Endothelial cell of umbilical vein (primary cell): Measurements from ENCODE around the gene GSG1L. TPM values are rescaled to one million over a fixed set of nuclear protein-coding genes. Genes with fewer than 3 reads are reported as not detected.

Source experiments
- BruUV-seq: library from RNA; stranded (reverse); fragments of 400-500 nt; replicated peaks from 2 replicates; lab custom pipeline; 2021; lab: Mats Ljungman, UMichigan
- CTCF ChIA-PET: fragments of 300-600, 350-600 bp; sonication (Branson Sonifier 250); formaldehyde crosslinking; loops from one replicate; lab custom pipeline; 2021; ENCODE audit warnings: antibody characterized with exemption, inconsistent platforms; lab: Charles Lee
- POLR2A ChIA-PET: fragments of 300-600, 350-600 bp; sonication (Branson Sonifier 250); formaldehyde crosslinking; loops from one replicate; lab custom pipeline; 2021; ENCODE audit warnings: antibody characterized with exemption, inconsistent platforms; lab: Charles Lee
- DNase-seq: peaks from one replicate; pipeline ENCODE4 v3.0.0-alpha.2; 2011; ENCODE audit warnings: low read depth, low spot score
- FAIRE-seq: peaks from 2 replicates; lab custom pipeline; 2011; peaks lifted over from hg19 to GRCh38; lab: Jason Lieb, UNC
- H2AFZ ChIP-seq: 2 replicates; pipeline ENCODE4 v1.6.0; 2012; ENCODE audit warnings: low read depth, low read length, control low read depth, inconsistent platforms
- H3K27ac ChIP-seq: 2 replicates; pipeline ENCODE4 v1.5.1; 2011; ENCODE audit warnings: low read depth, mild to moderate bottlenecking, control low read depth, low read length, moderate library complexity; ENCODE audit not compliant: insufficient read depth
- H3K27me3 ChIP-seq, 2 experiments: 2 replicates each; pipeline versions ENCODE4 v1.6.0 to v1.6.1; 2011; ENCODE audit warnings: low read length in 2 of 2, mixed read lengths in 1 of 2; ENCODE audit not compliant: control insufficient read depth in 2 of 2, insufficient read depth in 2 of 2
- H3K36me3 ChIP-seq, 2 experiments: 2 replicates in 1 of 2; 3 replicates in 1 of 2; pipeline ENCODE4 v1.5.1; 2011; ENCODE audit warnings: low read length in 2 of 2, mild to moderate bottlenecking in 1 of 2, moderate library complexity in 1 of 2; ENCODE audit not compliant: control insufficient read depth in 2 of 2, insufficient read depth in 2 of 2; ENCODE audit errors: extremely low read depth in 1 of 2
- H3K4me1 ChIP-seq: 3 replicates; pipeline ENCODE4 v1.5.1; 2011; ENCODE audit warnings: mild to moderate bottlenecking, low read length; ENCODE audit not compliant: control insufficient read depth, insufficient read depth; ENCODE audit errors: extremely low read depth
- H3K4me2 ChIP-seq: 2 replicates; pipeline ENCODE4 v1.6.1; 2011; ENCODE audit warnings: low read length, control low read depth, mixed read lengths; ENCODE audit not compliant: insufficient read depth
- H3K4me3 ChIP-seq, 3 experiments: fragments of 200-600 bp in 1 of 3; sonication (generic), shearing (Covaris generic) in 1 of 3; replicated peaks in 1 of 3; 2 replicates each; pipeline ENCODE4 v1.5.1; 2011 to 2016; ENCODE audit warnings: control low read depth in 3 of 3, low read length in 3 of 3, mild to moderate bottlenecking in 2 of 3, inconsistent platforms in 1 of 3, low read depth in 1 of 3, moderate library complexity in 1 of 3; ENCODE audit not compliant: insufficient read depth in 1 of 3
- H3K79me2 ChIP-seq: 2 replicates; pipeline ENCODE4 v1.6.0; 2012; ENCODE audit warnings: low read length, inconsistent platforms; ENCODE audit not compliant: control insufficient read depth, insufficient read depth
- H3K9ac ChIP-seq: replicated peaks from 2 replicates; pipeline ENCODE3; 2011; ENCODE audit warnings: low read length, control low read depth; ENCODE audit not compliant: insufficient read depth; ENCODE audit errors: extremely low read depth
- H3K9me1 ChIP-seq: replicated peaks from 3 replicates; pipeline ENCODE4 v1.6.0; 2011; ENCODE audit warnings: mild to moderate bottlenecking, low read length; ENCODE audit not compliant: control insufficient read depth, insufficient read depth; ENCODE audit errors: extremely low read depth
- H3K9me3 ChIP-seq: replicated peaks from 2 replicates; pipeline ENCODE4 v1.5.1; 2012; ENCODE audit warnings: low read length, inconsistent platforms; ENCODE audit not compliant: control insufficient read depth, insufficient read depth
- H4K20me1 ChIP-seq: replicated peaks from 2 replicates; pipeline ENCODE3; 2011; ENCODE audit warnings: mild to moderate bottlenecking, low read length; ENCODE audit not compliant: control insufficient read depth, insufficient read depth; ENCODE audit errors: extremely low read depth
- EZH2 ChIP-seq: IDR thresholded peaks from 2 replicates; pipeline ENCODE4 v1.6.1; 2012; ENCODE audit warnings: borderline replicate concordance, low read depth, mild to moderate bottlenecking, moderate library complexity, low read length, inconsistent platforms; ENCODE audit not compliant: severe bottlenecking
- FOS ChIP-seq: IDR thresholded peaks from 2 replicates; pipeline ENCODE4 v1.6.1; 2011; ENCODE audit warnings: mild to moderate bottlenecking, low read length, moderate library complexity, borderline replicate concordance; ENCODE audit not compliant: insufficient read depth
- GATA2 ChIP-seq: IDR thresholded peaks from 2 replicates; pipeline ENCODE4 v1.7.0; 2011; ENCODE audit warnings: low read depth, mild to moderate bottlenecking, moderate library complexity, mixed read lengths, low read length; ENCODE audit not compliant: insufficient read length, insufficient read depth
- JUN ChIP-seq: IDR thresholded peaks from 2 replicates; pipeline ENCODE4 v1.6.1; 2011; ENCODE audit warnings: borderline replicate concordance, low read depth; ENCODE audit not compliant: insufficient read length, insufficient read depth
- MYC ChIP-seq: IDR thresholded peaks from one replicate; pipeline ENCODE4 v1.6.1; 2011; ENCODE audit warnings: mild to moderate bottlenecking, low read depth, low read length
- POLR2A ChIP-seq: IDR thresholded peaks from 2 replicates; pipeline ENCODE4 v1.6.1; 2012; ENCODE audit warnings: low read depth, mild to moderate bottlenecking, control low read depth, low read length
- POLR2AphosphoS5 ChIP-seq: IDR thresholded peaks from 2 replicates; pipeline ENCODE4 v1.6.1; 2012; ENCODE audit warnings: low read depth, mild to moderate bottlenecking, control low read depth, low read length, moderate library complexity; ENCODE audit not compliant: insufficient read depth
- dilution Hi-C: fragments of 300-500 bp; cut with MboI; formaldehyde crosslinking; loops from one replicate; pipeline ENCODE4 v1.15.0; 2019; ENCODE audit warnings: low sequenced_read_pairs; ENCODE audit not compliant: extremely low pct_ligation_motif_present
- intact Hi-C: fragments of 100-400 bp; cut with micrococcal nuclease; formaldehyde crosslinking; loops from one replicate; pipeline ENCODE4 v1.10.0; 2022
- polyA plus RNA-seq, 4 experiments: library from polyadenylated mRNA; depleted of rRNA in 3 of 4; stranded (reverse) in 3 of 4; unstranded in 1 of 4; fragments of >200 nt; gene quantifications; 2 replicates each; pipeline versions ENCODE4 v1.2.1 to v1.2.3, GENCODE V29; 2011 to 2012; ENCODE audit warnings: missing spikeins in 1 of 4
- total RNA-seq: library from RNA; stranded (reverse); gene quantifications from 2 replicates; pipeline ENCODE4 v1.2.3, GENCODE V29; 2021
- TF ChIP-seq, protein P1 (sequence below), 2 donors: IDR thresholded peaks; 1 replicate in 1 of 2; 2 replicates in 1 of 2; pipeline ENCODE4 v1.5.1; 2011; ENCODE audit warnings: low read length in 2 of 2, mild to moderate bottlenecking in 2 of 2, moderate library complexity in 2 of 2, control low read depth in 1 of 2, inconsistent platforms in 1 of 2, low read depth in 1 of 2; ENCODE audit not compliant: insufficient read depth in 1 of 2; ENCODE audit errors: extremely low read depth in 1 of 2
- TF ChIP-seq, protein P2 (sequence below): IDR thresholded peaks from 2 replicates; pipeline ENCODE4 v1.6.1; 2011; ENCODE audit not compliant: insufficient read depth, insufficient read length

GSG1L gene
- total and polyA plus RNA-seq, 2 donors (not counting 3 experiments of a cell fraction or from before 2014, with no cell fraction given), result 0.06 TPM; not detected in 1

DNA sequence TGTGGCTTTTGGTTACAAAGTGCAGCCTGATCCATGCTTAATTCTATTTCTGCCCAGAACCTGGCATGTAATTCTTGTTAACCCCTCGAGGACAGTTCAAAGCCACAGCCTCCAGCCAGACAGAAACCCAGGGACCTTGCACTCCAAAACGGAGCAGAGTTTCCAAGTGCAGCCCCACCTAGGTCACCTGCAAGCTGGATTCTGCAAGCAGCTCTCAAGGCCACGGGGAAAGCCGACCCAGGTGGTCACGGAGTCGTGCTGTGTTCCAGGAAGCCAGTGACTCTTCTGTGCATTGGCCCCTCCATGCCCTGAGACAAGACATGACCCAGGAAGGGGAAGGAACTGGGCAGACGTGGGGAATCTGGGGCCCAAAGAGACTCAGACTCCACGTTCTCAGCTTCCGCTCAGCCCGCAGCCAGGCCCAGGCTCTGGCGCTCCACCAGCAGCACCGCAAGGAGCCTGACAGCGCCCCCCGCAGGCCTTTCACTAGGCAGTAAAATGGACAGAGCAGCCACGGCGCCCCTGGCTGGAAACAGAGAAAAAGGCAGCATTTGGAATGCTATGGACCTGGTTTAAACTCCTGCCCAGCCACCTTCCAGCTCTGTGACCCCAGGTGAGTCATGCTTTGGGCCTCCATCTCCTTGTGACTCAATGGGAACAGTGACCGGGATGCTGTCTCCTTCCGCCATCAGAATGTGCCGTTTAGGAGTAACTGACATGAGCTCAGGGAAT is 27.3 kb upstream of the GSG1L start:
- Histone ChIP-seq H3K9ac (no peak overlapping the region), H3K27me3 (no peaks in the 10 kb centered on the region), H2AFZ (no peak overlapping the region), H3K9me1 (no peaks in the 10 kb centered on the region), H3K4me1 (no peaks in the 10 kb centered on the region), H3K4me3 (no peak overlapping the region), H3K79me2 (no peaks in the 10 kb centered on the region), H3K9me3 (no peaks in the 10 kb centered on the region), H3K36me3 (peaks cover 0 to 4% of the 10 kb centered on the region in 2 experiments), H3K27ac (no peak overlapping the region), H4K20me1 (no peaks in the 10 kb centered on the region), H3K4me2 (no peak overlapping the region)
- POLR2A ChIA-PET, result no interaction called here
- no peak for DNase-seq
- no peak for TF ChIP-seq POLR2AphosphoS5
- TF ChIP-seq, protein P1, sequence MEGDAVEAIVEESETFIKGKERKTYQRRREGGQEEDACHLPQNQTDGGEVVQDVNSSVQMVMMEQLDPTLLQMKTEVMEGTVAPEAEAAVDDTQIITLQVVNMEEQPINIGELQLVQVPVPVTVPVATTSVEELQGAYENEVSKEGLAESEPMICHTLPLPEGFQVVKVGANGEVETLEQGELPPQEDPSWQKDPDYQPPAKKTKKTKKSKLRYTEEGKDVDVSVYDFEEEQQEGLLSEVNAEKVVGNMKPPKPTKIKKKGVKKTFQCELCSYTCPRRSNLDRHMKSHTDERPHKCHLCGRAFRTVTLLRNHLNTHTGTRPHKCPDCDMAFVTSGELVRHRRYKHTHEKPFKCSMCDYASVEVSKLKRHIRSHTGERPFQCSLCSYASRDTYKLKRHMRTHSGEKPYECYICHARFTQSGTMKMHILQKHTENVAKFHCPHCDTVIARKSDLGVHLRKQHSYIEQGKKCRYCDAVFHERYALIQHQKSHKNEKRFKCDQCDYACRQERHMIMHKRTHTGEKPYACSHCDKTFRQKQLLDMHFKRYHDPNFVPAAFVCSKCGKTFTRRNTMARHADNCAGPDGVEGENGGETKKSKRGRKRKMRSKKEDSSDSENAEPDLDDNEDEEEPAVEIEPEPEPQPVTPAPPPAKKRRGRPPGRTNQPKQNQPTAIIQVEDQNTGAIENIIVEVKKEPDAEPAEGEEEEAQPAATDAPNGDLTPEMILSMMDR (IDR thresholded peaks at IDR 0.05; ENCODE audit: extremely low read depth in 1 of 2, insufficient read depth in 1 of 2, low read depth in 1 of 2, low read length in 2 of 2), result peak; percentile 16 to 25
- no peak for TF ChIP-seq JUN
- TF ChIP-seq EZH2, result no peak
- intact Hi-C loops, result no loop called here
- dilution Hi-C loops, result no loop called here
- FAIRE-seq, result no peak
- BruUV-seq, result no TSS peak
- CTCF ChIA-PET, result interaction anchor here (1.2 kb wide), 1 partner anchor 20 kb away, joined by 3 read pairs; no protein-coding TSS in a partner anchor

DNA sequence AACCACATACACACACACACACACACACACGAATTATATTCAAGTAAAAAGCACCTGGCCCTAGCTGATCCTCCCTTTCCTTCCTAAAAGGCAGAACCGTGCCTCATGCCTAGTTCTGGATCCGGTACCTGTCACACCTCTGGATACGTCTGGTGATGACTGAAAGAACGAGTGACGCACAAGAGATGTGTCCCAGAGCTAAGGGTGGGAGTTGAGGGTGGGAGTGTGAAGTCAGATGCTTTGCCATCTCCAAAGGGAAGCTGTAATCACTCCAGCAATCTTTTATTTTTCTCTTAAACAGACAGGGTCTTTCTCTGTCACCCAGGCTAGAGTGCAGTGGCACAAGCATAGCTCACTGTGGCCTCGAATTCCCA is 26.5 kb upstream of the GSG1L start:
- H3K4me3 ChIP-seq, result no peak overlapping the region
- H3K9ac ChIP-seq, result no peak overlapping the region
- dilution Hi-C loops, result no loop called here
- H3K27me3 ChIP-seq, result no peaks in the 10 kb centered on the region
- H4K20me1 ChIP-seq, result no peaks in the 10 kb centered on the region
- no peak overlapping the region for H3K4me2 ChIP-seq
- no peaks in the 10 kb centered on the region for H3K79me2 ChIP-seq
- no peak overlapping the region for H2AFZ ChIP-seq
- FAIRE-seq (no peak), DNase-seq (no peak)
- H3K36me3 ChIP-seq, result peaks cover 0 to 4% of the 10 kb centered on the region in 2 experiments
- BruUV-seq, result no TSS peak
- TF ChIP-seq FOS (no peak), POLR2AphosphoS5 (no peak), EZH2 (no peak), POLR2A (no peak), MYC (no peak), JUN (no peak), GATA2 (no peak)
- TF ChIP-seq, protein P2, sequence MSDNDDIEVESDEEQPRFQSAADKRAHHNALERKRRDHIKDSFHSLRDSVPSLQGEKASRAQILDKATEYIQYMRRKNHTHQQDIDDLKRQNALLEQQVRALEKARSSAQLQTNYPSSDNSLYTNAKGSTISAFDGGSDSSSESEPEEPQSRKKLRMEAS, result no peak
- TF ChIP-seq, protein P1 (IDR thresholded peaks at IDR 0.05; ENCODE audit: extremely low read depth in 1 of 2, insufficient read depth in 1 of 2, low read depth in 1 of 2, low read length in 2 of 2), result no peak
- H3K9me1 ChIP-seq, result no peaks in the 10 kb centered on the region
- no peaks in the 10 kb centered on the region for H3K4me1 ChIP-seq
- ChIA-PET POLR2A (no interaction called here), CTCF (interaction anchor here (1.2 kb wide), 1 partner anchor 19 kb away, joined by 3 read pairs; no protein-coding TSS in a partner anchor)
- H3K9me3 ChIP-seq, result no peaks in the 10 kb centered on the region
- intact Hi-C loops, result no loop called here
- no peak overlapping the region for H3K27ac ChIP-seq
